ENCODE data around the gene WNT3A. TPM values are rescaled to one million over a fixed set of nuclear protein-coding genes. Genes with fewer than 3 reads are reported as not detected.

WNT3A gene
- total RNA-seq, 3 donors from 2014 or later = 0.29 TPM; not detected in 2

DNA sequence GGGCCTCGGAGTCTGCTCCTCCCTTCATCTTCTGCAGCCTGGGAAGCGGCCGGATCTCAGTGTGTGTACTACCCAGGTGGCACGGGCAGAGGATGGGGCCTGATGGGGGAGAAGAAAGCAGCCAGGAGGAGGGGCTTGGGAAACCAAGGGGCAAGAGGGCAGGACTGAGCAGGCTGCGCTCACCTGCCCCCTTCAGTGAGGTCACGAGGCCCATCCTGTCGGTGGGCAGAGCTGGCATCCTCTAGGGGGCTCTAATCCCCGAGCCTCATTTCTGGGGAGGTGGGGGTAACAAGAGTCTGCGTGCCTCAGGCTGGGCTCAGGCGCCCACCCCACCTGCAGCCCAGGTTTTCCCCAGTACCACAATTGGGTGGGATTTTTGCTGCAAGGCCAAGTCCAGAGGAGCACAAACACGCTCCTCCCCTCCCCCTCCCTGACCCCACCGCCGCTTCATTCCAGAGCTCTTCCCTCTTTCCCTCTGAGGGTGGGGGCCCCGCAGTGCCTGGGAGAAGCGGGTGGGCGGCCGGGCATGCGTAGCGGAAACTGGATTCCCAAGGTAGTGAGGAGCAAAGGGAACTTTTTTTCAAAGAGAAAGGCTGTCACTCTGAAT lies 1.8 kb upstream of the WNT3A start:
- intact Hi-C loops (cut with DNase I; ENCODE audit: low total_unique reads) = no loop called here

DNA sequence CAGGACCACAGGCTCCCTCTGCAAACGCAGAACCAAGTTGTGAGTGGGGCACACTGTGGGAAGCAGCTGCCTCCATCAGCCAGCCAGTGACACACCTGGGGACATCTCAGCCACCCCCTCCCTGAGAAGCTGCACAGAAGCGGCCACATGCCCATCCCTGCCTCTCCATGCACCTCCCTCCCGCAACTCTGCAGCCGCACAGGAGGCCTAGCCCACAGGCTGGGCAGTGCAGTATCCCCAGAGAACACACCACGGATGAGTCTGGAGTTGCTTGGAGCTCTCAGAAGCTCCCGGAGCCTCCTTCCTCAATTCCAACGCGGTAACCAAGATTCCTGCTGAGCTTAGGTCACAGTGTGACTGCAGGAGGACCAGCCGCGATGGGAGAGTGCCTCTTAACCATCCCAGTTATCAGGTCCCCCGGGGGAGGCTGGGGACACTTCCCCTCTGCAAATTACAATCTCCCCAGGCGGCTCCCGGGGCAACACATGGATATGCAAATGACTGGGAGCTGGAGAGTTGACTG lies 1.2 kb upstream of the WNT3A start:
- DNase-seq (ENCODE audit: low spot score in 2 of 2) = peak in 1 of 2 donors; percentile 16
- Histone ChIP-seq H3K4me1 (no peaks in the 10 kb centered on the region), H3K27ac (no peak overlapping the region), H3K4me3 (peak overlapping the region in 1 of 3 donors; percentile 66), H3K27me3 (peaks cover 3 to 74% of the 10 kb centered on the region in 2 donors), H3K9me3 (no peaks in the 10 kb centered on the region), H3K36me3 (no peaks in the 10 kb centered on the region)
- TF ChIP-seq POLR2A (IDR thresholded peaks at IDR 0.05) (no peak), POLR2AphosphoS5 (IDR thresholded peaks at IDR 0.05) (no peak)
- TF ChIP-seq, protein P1, sequence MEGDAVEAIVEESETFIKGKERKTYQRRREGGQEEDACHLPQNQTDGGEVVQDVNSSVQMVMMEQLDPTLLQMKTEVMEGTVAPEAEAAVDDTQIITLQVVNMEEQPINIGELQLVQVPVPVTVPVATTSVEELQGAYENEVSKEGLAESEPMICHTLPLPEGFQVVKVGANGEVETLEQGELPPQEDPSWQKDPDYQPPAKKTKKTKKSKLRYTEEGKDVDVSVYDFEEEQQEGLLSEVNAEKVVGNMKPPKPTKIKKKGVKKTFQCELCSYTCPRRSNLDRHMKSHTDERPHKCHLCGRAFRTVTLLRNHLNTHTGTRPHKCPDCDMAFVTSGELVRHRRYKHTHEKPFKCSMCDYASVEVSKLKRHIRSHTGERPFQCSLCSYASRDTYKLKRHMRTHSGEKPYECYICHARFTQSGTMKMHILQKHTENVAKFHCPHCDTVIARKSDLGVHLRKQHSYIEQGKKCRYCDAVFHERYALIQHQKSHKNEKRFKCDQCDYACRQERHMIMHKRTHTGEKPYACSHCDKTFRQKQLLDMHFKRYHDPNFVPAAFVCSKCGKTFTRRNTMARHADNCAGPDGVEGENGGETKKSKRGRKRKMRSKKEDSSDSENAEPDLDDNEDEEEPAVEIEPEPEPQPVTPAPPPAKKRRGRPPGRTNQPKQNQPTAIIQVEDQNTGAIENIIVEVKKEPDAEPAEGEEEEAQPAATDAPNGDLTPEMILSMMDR (IDR thresholded peaks at IDR 0.05) = no peak
- intact Hi-C loops (cut with DNase I; ENCODE audit: low total_unique reads) = no loop called here

More for the DNA sequence above, 1.8 kb upstream of the WNT3A start:
- Histone ChIP-seq H3K4me1 (no peaks in the 10 kb centered on the region), H3K27ac (no peak overlapping the region), H3K4me3 (peak overlapping the region in 1 of 3 donors; percentile 35), H3K36me3 (no peaks in the 10 kb centered on the region), H3K27me3 (peaks cover 3 to 74% of the 10 kb centered on the region in 2 donors), H3K9me3 (no peaks in the 10 kb centered on the region)
- TF ChIP-seq, protein P1 (IDR thresholded peaks at IDR 0.05) = no peak
- peak; percentile 11 to 36 for DNase-seq (ENCODE audit: low spot score in 2 of 2)

DNA sequence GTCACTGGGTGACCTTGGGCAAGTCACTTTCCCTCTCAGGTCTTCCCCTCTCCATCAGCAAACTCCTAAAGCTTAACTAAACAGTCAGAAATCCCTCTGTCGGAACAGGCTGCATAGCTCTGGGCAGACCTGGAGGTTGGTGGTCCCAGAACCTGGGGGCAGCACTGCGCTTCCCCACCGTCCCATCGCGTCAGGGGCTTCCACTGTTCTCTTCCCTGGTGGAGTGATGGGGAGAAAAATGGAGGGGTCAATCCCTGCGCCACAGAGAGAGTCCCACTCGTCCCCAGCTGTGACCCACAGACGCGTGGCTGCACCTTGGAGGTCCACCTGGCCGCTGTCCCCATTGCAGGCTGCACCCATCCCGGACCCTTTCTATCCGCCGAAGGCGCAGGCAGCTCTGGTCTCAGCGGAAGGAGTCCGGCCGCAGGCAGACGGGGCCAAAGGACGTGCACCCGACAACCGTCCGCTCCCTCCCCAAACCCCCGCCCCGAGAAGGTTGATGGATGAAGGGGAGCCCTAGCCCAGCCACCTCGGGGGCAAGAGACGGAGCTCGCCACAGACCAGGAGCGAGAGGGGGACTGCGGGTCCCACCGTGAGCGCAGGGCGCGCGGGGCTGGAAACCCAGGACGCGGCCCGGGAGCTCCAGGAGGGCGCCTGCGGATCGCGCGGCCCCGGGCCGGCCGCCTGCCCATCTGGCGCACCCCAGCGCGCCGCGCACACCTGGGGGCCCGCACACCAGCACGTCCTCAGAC lies 588 bp upstream of the WNT3A start:
- peak; percentile 12 to 40 for DNase-seq (ENCODE audit: low spot score in 2 of 2)
- H3K36me3 ChIP-seq = no peaks in the 10 kb centered on the region
- TF ChIP-seq POLR2A (IDR thresholded peaks at IDR 0.05) (no peak), POLR2AphosphoS5 (IDR thresholded peaks at IDR 0.05) (no peak)
- TF ChIP-seq, protein P1 (IDR thresholded peaks at IDR 0.05) = no peak
- H3K4me3 ChIP-seq = peak overlapping the region in 2 of 3 donors; percentile 39 to 66
- H3K9me3 ChIP-seq = no peaks in the 10 kb centered on the region
- no peaks in the 10 kb centered on the region for H3K4me1 ChIP-seq
- peaks cover 3 to 74% of the 10 kb centered on the region in 2 donors for H3K27me3 ChIP-seq
- intact Hi-C loops (cut with DNase I; ENCODE audit: low total_unique reads) = no loop called here
- H3K27ac ChIP-seq = no peak overlapping the region

DNA sequence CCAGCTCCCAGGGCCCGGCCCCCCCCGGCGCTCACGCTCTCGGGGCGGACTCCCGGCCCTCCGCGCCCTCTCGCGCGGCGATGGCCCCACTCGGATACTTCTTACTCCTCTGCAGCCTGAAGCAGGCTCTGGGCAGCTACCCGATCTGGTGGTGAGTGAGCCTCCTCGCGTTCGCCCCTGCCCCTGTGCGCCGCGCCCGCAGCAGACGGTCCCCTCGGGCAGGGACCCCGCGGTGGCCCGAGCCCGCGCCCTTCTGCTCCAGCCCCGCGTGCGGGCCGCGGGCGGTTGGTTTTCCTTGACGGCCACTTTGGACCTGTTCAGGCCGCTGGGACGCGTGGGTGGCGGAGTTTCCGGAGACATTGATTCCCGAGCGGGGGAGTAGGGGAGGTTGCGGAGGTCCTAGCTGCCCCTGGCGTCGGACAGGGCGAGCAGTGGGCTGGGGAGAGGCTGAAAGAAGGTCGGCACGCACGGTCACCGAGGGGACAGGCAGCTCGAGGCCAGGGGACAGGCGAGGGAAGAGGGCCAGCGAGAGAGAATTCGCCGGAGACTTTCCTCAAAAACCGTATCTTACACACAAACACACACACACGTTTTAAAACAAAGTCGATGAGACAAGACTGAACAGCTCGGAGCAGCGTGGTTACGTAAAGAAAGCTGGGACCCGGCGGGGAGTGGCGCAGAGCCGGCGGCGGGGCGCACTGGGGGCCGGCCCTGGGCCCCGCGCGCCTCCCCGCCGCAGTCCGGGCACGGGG lies 427 bp downstream of the WNT3A start:
- peak; percentile 15 to 46 for DNase-seq (ENCODE audit: low spot score in 2 of 2)
- H3K36me3 ChIP-seq = no peaks in the 10 kb centered on the region
- intact Hi-C loops (cut with DNase I; ENCODE audit: low total_unique reads) = no loop called here
- H3K4me1 ChIP-seq = no peaks in the 10 kb centered on the region
- H3K27me3 ChIP-seq = peaks cover 3 to 67% of the 10 kb centered on the region in 2 donors
- H3K4me3 ChIP-seq = peak overlapping the region in 2 of 3 donors; percentile 45 to 66
- H3K27ac ChIP-seq = no peak overlapping the region
- TF ChIP-seq POLR2AphosphoS5 (IDR thresholded peaks at IDR 0.05) = no peak
- no peak for TF ChIP-seq POLR2A (IDR thresholded peaks at IDR 0.05)
- TF ChIP-seq, protein P1 (IDR thresholded peaks at IDR 0.05) = no peak
- H3K9me3 ChIP-seq = no peaks in the 10 kb centered on the region

Measured in breast epithelium (tissue), 4 donors.